K562 (cell line): ENCODE data around the gene RASGRP4. TPM values are rescaled to one million over a fixed set of nuclear protein-coding genes. Genes with fewer than 3 reads are reported as not detected.

Experiments
- ARID2 ChIP-seq: fragments of 450-650 bp; IDR thresholded peaks from 2 replicates; pipeline ENCODE4 v1.6.1; 2017; ENCODE audit warnings: antibody characterized with exemption, mild to moderate bottlenecking
- BRD9 ChIP-seq: fragments of 450-650 bp; IDR thresholded peaks from 2 replicates; pipeline ENCODE4 v1.6.1; 2018; ENCODE audit warnings: low read depth; ENCODE audit not compliant: partially characterized antibody
- TAF15 ChIP-seq: fragments of 200-400 bp; formaldehyde crosslinking; IDR thresholded peaks from 2 replicates; pipeline ENCODE4 v1.6.1; 2017; ENCODE audit warnings: mild to moderate bottlenecking, low read depth, low read length, moderate library complexity
- polyA plus RNA-seq, 8 experiments: library from polyadenylated mRNA; depleted of rRNA in 4 of 8; stranded (reverse) in 5 of 8; unstranded in 3 of 8; fragments of >200 nt; fragmentation: Nextera tagmentation in 2 of 8; fragmentation: Illumina TruSeq in 1 of 8; extraction: Ambion mirVana in 2 of 8; extraction: Trizol in 1 of 8; gene quantifications; 2 replicates each; pipeline versions ENCODE4 v1.2.1 to v1.2.3, GENCODE V29; 2011 to 2014; ENCODE audit warnings: inconsistent platforms in 1 of 8, missing spikeins in 1 of 8
- total RNA-seq, 7 experiments: library from RNA; depleted of rRNA in 6 of 7; stranded (reverse); fragments of >200 nt in 6 of 7; fragmentation: Illumina TruSeq in 2 of 7; extraction: Trizol in 2 of 7; gene quantifications; 2 replicates each; pipeline versions ENCODE4 v1.2.1 to v1.2.3, GENCODE V29; 2011 to 2021; ENCODE audit warnings: low replicate concordance in 1 of 7
- TF ChIP-seq, protein P1 (sequence below), 2 experiments: fragments of 450-650 bp; formaldehyde crosslinking in 1 of 2; IDR thresholded peaks; 2 replicates each; pipeline versions ENCODE4 v1.4.0 to v1.6.1; 2014 to 2020; ENCODE audit warnings: mild to moderate bottlenecking in 2 of 2, borderline replicate concordance in 1 of 2, low read depth in 1 of 2
- TF ChIP-seq, protein P2 (sequence below), 3 experiments: IDR thresholded peaks in 2 of 3; conservative IDR thresholded peaks in 1 of 3; 2 replicates each; pipeline ENCODE4 v1.5.1; 2011 to 2012; ENCODE audit warnings: low read length in 3 of 3, mild to moderate bottlenecking in 3 of 3, control low read depth in 2 of 3, improper control_type of control experiment in 1 of 3, inconsistent platforms in 1 of 3, low read depth in 1 of 3, mixed read lengths in 1 of 3, moderate library complexity in 1 of 3; ENCODE audit not compliant: insufficient read depth in 2 of 3

RASGRP4 gene
- total and polyA plus RNA-seq, 9 of the 15 experiments (the other 6 are each of a cell fraction or from before 2014, with no cell fraction given): 0.39 to 4.6 (median 3.8) TPM

DNA sequence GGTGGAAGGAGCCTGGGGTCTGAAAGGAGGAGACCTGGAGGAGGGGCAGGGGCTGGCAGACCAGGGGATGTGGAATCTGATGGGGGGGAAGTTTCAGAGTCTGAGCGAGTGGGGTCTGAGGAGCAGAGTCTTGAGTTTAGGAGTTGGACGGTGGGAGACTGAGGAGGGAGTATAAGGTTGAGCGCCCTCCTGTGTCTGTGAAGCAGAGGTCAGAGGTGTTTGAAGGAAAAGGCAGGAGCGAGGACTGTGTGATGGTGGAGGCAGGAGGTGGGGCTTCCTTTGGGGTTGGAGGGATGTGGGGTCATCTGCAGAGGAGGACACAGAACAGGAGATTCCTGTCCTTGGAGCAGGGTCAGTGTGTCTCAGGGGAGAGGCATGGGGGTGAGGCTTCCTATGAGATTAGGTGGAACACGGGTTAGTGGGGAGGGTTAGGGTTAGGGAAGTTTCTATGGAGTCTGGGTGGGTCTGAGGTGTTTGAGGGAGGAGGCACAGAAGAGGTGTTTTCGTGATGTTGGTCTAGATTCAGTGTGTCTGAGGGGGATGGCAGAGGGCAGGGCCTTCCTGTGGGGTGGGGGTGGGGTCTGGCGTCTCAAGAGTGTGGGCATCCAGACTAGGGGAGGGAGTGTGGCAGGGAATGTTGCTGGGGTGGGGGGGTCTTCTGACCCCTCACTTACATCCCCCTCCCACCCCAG, 15.8 kb upstream of the RASGRP4 start (continued):
- TF ChIP-seq TAF15 (no peak), BRD9 (no peak), ARID2 (peak; percentile 78)
- TF ChIP-seq, protein P1, sequence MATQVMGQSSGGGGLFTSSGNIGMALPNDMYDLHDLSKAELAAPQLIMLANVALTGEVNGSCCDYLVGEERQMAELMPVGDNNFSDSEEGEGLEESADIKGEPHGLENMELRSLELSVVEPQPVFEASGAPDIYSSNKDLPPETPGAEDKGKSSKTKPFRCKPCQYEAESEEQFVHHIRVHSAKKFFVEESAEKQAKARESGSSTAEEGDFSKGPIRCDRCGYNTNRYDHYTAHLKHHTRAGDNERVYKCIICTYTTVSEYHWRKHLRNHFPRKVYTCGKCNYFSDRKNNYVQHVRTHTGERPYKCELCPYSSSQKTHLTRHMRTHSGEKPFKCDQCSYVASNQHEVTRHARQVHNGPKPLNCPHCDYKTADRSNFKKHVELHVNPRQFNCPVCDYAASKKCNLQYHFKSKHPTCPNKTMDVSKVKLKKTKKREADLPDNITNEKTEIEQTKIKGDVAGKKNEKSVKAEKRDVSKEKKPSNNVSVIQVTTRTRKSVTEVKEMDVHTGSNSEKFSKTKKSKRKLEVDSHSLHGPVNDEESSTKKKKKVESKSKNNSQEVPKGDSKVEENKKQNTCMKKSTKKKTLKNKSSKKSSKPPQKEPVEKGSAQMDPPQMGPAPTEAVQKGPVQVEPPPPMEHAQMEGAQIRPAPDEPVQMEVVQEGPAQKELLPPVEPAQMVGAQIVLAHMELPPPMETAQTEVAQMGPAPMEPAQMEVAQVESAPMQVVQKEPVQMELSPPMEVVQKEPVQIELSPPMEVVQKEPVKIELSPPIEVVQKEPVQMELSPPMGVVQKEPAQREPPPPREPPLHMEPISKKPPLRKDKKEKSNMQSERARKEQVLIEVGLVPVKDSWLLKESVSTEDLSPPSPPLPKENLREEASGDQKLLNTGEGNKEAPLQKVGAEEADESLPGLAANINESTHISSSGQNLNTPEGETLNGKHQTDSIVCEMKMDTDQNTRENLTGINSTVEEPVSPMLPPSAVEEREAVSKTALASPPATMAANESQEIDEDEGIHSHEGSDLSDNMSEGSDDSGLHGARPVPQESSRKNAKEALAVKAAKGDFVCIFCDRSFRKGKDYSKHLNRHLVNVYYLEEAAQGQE (IDR thresholded peaks at IDR 0.05; ENCODE audit: borderline replicate concordance): peak; percentile 70; the same call in 1 of the 2 replicates
- TF ChIP-seq, protein P1 (CRISPR knock-in tag; IDR thresholded peaks at IDR 0.05; ENCODE audit: low read depth): no peak
- TF ChIP-seq, protein P2, sequence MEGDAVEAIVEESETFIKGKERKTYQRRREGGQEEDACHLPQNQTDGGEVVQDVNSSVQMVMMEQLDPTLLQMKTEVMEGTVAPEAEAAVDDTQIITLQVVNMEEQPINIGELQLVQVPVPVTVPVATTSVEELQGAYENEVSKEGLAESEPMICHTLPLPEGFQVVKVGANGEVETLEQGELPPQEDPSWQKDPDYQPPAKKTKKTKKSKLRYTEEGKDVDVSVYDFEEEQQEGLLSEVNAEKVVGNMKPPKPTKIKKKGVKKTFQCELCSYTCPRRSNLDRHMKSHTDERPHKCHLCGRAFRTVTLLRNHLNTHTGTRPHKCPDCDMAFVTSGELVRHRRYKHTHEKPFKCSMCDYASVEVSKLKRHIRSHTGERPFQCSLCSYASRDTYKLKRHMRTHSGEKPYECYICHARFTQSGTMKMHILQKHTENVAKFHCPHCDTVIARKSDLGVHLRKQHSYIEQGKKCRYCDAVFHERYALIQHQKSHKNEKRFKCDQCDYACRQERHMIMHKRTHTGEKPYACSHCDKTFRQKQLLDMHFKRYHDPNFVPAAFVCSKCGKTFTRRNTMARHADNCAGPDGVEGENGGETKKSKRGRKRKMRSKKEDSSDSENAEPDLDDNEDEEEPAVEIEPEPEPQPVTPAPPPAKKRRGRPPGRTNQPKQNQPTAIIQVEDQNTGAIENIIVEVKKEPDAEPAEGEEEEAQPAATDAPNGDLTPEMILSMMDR (IDR thresholded peaks at IDR 0.05 in 2 of 3, conservative IDR thresholded peaks at IDR 0.05 in 1 of 3; ENCODE audit: insufficient read depth in 2 of 3, low read depth in 1 of 3, low read length in 3 of 3): peak; percentile 64 to 69 (median 67)
